Gastrocnemius medialis (tissue), 4 donors: ENCODE results near the gene RNF114.

ENCODE experiments used
- CTCF ChIP-seq, 5 experiments: fragments of 450-650 bp in 3 of 5; fragments of 200-600 bp in 2 of 5; sonication (generic) in 2 of 5; IDR thresholded peaks in 4 of 5; conservative IDR thresholded peaks in 1 of 5; 1 replicate in 4 of 5; 2 replicates in 1 of 5; pipeline ENCODE4 v1.5.1; 2016 to 2019; ENCODE audit warnings: antibody characterized with exemption in 5 of 5, mild to moderate bottlenecking in 3 of 5, moderate library complexity in 3 of 5
- POLR2A ChIP-seq, 2 donors: fragments of 450-650 bp; IDR thresholded peaks; one replicate each; pipeline ENCODE4 v1.6.1; 2017; ENCODE audit warnings: antibody characterized with exemption in 2 of 2, mild to moderate bottlenecking in 2 of 2, moderate library complexity in 2 of 2

- no peak for TF ChIP-seq CTCF (IDR thresholded peaks at IDR 0.05 in 4 of 5, conservative IDR thresholded peaks at IDR 0.05 in 1 of 5)
- TF ChIP-seq POLR2A (IDR thresholded peaks at IDR 0.05): no peak
These were observed 45.8 kb downstream of the RNF114 start for GRCh38 chr20:49982072-49982345.
